Activated CD4-positive, CD25-positive, alpha-beta regulatory T cell treated with anti-CD3 and anti-CD28 coated beads, Interleukin-2, amount 50 U/mL, for 72 hours (primary cell): Measurements from ENCODE around the gene HMMR.

Source experiments
- DNase-seq: peaks from one replicate; pipeline ENCODE4 v3.0.0; 2021

HMMR gene

GRCh38 chr5:163458778-163459385 lies 1.6 kb upstream of the HMMR start:
- no peak for DNase-seq

GRCh38 chr5:163459462-163459818 lies 992 bp upstream of the HMMR start:
- no peak for DNase-seq

GRCh38 chr5:163459819-163460561 lies 442 bp upstream of the HMMR start, which contains the start of gene NUDCD2:
Gene NUDCD2, minus strand, starts transcription at chr5:163460102. Its CDS starts 52 bp downstream, at chr5:163460050.
- DNase-seq, result peak; percentile 95

GRCh38 chr5:163463063-163463435 lies 2.6 kb downstream of the HMMR start:
- DNase-seq, result no peak

- DNase-seq, result no peak
These were observed 7.2 kb downstream of the HMMR start for GRCh38 chr5:163467682-163468081.

- no peak for DNase-seq
These were observed 13.3 kb downstream of the HMMR start for GRCh38 chr5:163473635-163474243.

- no peak for DNase-seq
These were observed 15.0 kb downstream of the HMMR start for GRCh38 chr5:163475411-163475810.

GRCh38 chr5:163478126-163478981 lies 17.9 kb downstream of the HMMR start:
- DNase-seq, result no peak

GRCh38 chr5:163478982-163479271 lies 18.5 kb downstream of the HMMR start:
- no peak for DNase-seq

GRCh38 chr5:163489055-163489744 lies 28.8 kb downstream of the HMMR start:
- no peak for DNase-seq

- no peak for DNase-seq
These were observed 29.3 kb downstream of the HMMR start for GRCh38 chr5:163489745-163490075.

- DNase-seq, result no peak
These were observed 35.9 kb downstream of the HMMR start for GRCh38 chr5:163496286-163496685.

GRCh38 chr5:163497315-163497714 lies 36.9 kb downstream of the HMMR start:
- no peak for DNase-seq

GRCh38 chr5:163498886-163499285 lies 38.5 kb downstream of the HMMR start:
- no peak for DNase-seq

GRCh38 chr5:163502521-163502920 lies 42.1 kb downstream of the HMMR start:
- no peak for DNase-seq

- no peak for DNase-seq
These were observed 43.0 kb downstream of the HMMR start for GRCh38 chr5:163503106-163504078.

- DNase-seq, result peak; percentile 52
These were observed 43.9 kb downstream of the HMMR start for GRCh38 chr5:163504079-163504931.

- no peak for DNase-seq
These were observed 44.6 kb downstream of the HMMR start for GRCh38 chr5:163505049-163505367.

GRCh38 chr5:163505368-163506094 lies 45.1 kb downstream of the HMMR start, which contains the start of gene MAT2B:
Gene MAT2B, plus strand, starts transcription at chr5:163505619. Its CDS starts 68 bp downstream, at chr5:163505687.
- DNase-seq, result peak; percentile 95

GRCh38 chr5:163506095-163506457 lies 45.6 kb downstream of the HMMR start:
- peak; percentile 38 for DNase-seq
